SHP77 (cell line): Measurements from ENCODE around the gene COQ8A.

ENCODE experiments used
- DNase-seq, 2 experiments: peaks; one replicate each; lab custom pipeline; 2025; lab: John Stamatoyannopoulos, UW

COQ8A gene

GRCh38 chr1:227009937-227010336 lies 69.8 kb downstream of the COQ8A start:
- no peak for DNase-seq

GRCh38 chr1:227010645-227011044 lies 70.6 kb downstream of the COQ8A start:
- DNase-seq: no peak

GRCh38 chr1:227016990-227017389 lies 76.9 kb downstream of the COQ8A start:
- no peak for DNase-seq

- no peak for DNase-seq
These were observed 92.3 kb downstream of the COQ8A start for GRCh38 chr1:227032396-227032795.

GRCh38 chr1:227033880-227034279 lies 93.8 kb downstream of the COQ8A start:
- no peak for DNase-seq

GRCh38 chr1:227035316-227035715 lies 95.2 kb downstream of the COQ8A start:
- no peak for DNase-seq

GRCh38 chr1:227037121-227037520 lies 97.0 kb downstream of the COQ8A start:
- DNase-seq: no peak
